Embryonic facial prominence (tissue), 1 donor: ENCODE measurements around the gene HIVEP2.

Experiments used
- DNase-seq: peaks from one replicate; pipeline ENCODE4 v3.0.0-alpha.2; 2016; ENCODE audit errors: extremely low spot score

The HIVEP2 gene

GRCh38 chr6:142738731-142739130 is 206.2 kb downstream of the HIVEP2 start:
- DNase-seq, result no peak

DNA sequence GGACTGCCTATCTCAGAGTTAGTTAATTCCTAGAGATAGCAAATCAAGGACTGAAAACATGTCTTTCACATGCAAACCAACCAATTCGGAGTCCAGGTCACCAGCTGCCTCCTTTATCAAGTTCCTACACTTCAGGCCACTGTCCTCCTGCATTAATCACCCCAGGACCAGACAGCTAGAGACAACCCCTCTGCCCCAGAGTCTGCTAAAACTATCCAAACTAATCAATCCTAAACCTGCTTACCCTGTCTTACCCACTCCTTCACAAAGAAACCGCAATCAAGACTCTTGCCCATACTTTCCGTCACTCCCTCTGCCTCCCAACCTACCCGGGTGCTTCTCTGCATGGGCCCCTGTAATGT is 207.0 kb downstream of the HIVEP2 start:
- DNase-seq, result no peak

- no peak for DNase-seq
Observed at GRCh38 chr6:142737368-142738034, 207.5 kb downstream of the HIVEP2 start.

GRCh38 chr6:142735204-142735603 is 209.8 kb downstream of the HIVEP2 start:
- no peak for DNase-seq

- DNase-seq, result no peak
Observed at GRCh38 chr6:142732790-142733189, 212.2 kb downstream of the HIVEP2 start.

DNA sequence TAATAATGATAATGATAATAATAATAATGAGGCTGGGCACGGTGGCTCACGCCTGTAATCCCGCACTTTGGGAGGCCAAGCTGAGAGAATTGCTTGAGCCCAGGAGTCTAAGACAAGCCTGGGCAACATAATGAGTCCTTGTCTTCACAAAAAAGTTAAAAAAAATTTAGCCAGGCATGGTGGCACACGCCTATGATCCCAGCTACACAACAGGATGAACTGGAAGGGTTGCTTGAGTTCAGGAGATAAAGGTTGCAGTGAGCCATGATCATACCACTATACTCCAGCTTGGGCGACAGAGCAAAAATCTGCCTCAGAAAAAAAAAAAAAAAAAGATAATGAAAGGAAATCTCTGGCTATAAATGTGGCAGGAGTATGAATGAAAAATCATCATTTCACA is 213.4 kb downstream of the HIVEP2 start:
- no peak for DNase-seq

GRCh38 chr6:142729618-142730017 is 215.4 kb downstream of the HIVEP2 start:
- no peak for DNase-seq

GRCh38 chr6:142728910-142729481 is 216.0 kb downstream of the HIVEP2 start:
- no peak for DNase-seq

DNA sequence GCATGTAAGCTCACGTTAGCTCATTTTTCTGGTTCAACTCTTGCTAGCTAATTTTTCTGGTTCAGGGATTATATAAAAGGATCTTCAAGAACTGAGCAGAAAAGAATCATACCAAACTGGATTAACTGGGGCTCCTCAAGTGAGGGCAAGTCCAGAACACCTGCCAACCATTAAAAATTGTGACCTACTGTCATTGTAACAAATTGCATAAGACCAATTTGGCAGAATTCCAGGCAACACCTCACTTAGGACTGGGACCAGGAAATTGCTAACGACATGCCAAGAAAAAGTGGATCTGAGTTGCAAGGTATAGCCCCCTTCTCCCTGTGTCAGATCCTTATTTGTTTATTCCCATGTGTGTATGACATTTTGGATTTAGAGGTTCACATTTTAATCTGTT is 216.6 kb downstream of the HIVEP2 start:
- DNase-seq, result no peak

DNA sequence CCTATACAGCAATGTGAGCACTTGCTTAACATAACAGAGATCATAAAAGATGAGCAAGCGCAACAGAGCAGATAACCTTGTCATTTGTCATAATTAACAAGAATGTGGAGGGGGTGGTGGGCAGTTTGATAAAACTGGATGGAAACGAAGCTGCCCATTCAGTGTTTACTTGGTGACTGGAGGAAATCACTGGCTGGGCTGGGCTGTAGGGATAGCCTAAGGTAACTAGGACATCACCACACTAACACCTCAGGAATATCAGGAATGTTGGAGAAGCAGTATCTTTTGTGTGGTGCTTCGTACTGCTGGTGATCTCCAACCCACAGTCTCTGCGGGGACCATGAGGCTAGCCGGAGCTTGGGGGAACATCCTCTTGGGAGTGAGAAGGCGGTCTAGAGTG is 218.4 kb downstream of the HIVEP2 start:
- no peak for DNase-seq

- DNase-seq, result no peak
Observed at GRCh38 chr6:142725024-142725770, 219.8 kb downstream of the HIVEP2 start.

GRCh38 chr6:142722841-142723240 is 222.1 kb downstream of the HIVEP2 start:
- no peak for DNase-seq

DNA sequence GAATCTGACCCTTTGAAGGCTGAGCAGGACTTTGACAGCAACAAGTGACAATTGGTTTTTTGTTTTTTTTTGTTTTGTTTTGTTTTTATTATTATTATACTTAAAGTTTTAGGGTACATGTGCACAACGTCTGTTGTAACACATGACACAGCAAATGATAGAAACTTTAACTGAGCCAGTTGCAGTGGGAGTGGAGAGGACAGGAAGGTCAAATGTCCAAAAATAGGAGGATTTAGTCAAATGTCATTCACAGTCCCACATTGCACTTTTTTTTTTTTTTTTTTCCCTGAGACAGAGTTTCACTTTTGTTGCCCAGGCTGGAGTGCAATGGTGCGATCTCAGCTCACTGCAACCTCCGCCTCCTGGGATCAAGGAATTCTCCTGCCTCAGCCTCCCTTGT is 223.0 kb downstream of the HIVEP2 start:
- DNase-seq, result no peak

GRCh38 chr6:142721215-142721920 is 223.6 kb downstream of the HIVEP2 start:
- DNase-seq, result no peak

DNA sequence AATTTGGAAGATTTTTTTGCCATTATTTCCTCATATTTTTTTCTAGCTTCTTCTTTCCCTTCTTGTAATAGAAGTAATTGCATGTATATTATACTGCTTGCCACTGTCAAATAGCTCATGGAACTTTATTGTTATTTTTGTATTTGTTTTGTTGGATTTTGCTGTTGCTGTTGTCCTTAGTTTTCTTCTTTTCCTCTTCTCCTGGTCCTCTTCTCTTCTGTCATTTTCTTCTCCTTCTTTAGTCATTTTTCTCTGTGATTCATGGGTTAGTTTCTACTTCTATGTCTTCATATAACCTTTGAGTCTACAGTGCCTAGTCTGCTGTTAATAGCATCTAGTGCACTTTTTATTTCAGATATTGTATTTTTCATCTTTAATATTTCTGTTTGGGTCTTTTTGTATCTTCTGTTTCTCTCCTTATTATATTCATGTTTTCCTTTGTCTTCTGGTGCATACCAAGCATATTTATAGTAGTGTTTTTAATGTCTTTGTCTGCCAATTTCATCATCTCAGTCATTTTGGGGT is 226.2 kb downstream of the HIVEP2 start:
- DNase-seq, result no peak

DNA sequence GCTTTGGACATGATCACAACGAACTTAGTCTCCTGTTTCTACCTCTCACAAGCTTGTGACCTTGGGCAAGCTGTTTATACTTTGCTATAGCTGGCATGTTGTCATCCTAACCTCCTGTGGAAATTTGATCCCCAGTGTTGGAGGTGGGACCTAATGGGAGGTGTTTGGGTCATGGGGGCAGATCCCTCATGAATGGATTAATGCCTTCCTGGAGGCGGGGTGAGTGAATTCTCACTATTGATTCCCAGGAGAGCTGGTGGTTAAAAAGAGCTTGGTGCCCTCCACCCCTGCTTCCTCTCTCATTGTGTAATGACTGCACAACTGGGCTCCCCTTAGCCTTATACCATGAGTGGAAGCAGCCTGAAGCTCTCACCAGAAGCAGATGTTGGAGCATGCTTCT is 228.9 kb downstream of the HIVEP2 start:
- no peak for DNase-seq

GRCh38 chr6:142714951-142715785 is 229.8 kb downstream of the HIVEP2 start:
- DNase-seq, result no peak

DNA sequence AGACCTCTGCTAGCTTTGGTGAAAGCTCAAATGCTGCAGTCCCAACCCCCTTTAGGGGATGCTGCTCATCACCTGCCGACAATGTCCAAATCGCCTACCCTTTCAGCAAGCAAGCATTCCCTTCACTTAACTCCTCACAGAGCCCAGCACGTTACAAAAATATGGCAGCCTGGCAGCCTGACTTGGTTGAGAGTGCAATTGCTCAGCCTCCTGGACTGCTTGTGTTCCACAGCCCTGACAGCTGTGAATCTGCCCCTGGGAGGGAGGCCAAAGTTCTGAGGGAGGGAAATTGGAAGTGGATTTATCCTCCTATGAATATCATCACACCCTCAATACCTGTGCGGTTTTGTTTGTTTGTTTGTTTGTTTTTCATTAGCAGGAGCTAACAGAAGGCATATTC is 231.0 kb downstream of the HIVEP2 start:
- DNase-seq, result no peak

GRCh38 chr6:142712231-142712630 is 232.7 kb downstream of the HIVEP2 start:
- no peak for DNase-seq

DNA sequence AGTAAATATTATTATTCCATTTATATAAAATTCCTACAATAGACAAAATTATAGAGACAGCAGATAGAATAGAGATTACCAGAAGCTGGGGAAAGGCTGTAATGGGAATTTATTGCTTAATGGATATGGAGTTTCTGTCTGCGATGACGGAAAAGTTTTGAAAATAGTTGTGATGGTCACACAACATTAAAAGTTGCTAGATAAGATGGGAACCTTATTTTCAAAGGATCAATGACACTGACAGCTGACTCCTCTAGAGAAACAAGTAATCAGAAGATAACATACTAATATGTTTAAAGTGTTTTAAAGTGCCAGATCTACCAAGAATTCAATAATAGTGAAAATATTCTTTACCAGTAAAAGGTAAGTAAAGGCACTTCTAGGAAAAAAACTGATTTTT is 236.3 kb downstream of the HIVEP2 start:
- DNase-seq, result no peak

GRCh38 chr6:142707255-142707654 is 237.7 kb downstream of the HIVEP2 start:
- DNase-seq, result no peak
